ENCODE data around the gene RASD2.

The RASD2 gene

DNA sequence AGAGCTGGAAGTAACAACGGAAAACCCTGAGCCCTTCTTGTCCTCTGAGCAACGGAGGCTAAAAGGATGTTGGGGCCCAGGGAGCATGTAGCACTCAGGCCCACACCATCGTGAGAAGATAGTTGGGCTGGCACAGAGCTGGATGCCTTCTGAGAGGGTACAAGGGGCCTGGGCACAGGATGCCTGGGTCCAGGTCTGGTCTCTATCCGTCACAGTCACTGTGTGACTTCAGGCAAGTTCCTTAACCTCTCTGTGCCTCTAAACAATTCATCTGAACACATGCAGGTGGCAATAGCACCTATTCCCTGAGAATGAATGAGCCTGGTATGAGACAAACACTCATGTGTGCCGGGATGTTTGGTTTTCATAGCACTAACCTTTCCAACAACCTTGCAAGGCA lies 47.3 kb downstream of the RASD2 start:
- DNase-seq: no peak

DNA sequence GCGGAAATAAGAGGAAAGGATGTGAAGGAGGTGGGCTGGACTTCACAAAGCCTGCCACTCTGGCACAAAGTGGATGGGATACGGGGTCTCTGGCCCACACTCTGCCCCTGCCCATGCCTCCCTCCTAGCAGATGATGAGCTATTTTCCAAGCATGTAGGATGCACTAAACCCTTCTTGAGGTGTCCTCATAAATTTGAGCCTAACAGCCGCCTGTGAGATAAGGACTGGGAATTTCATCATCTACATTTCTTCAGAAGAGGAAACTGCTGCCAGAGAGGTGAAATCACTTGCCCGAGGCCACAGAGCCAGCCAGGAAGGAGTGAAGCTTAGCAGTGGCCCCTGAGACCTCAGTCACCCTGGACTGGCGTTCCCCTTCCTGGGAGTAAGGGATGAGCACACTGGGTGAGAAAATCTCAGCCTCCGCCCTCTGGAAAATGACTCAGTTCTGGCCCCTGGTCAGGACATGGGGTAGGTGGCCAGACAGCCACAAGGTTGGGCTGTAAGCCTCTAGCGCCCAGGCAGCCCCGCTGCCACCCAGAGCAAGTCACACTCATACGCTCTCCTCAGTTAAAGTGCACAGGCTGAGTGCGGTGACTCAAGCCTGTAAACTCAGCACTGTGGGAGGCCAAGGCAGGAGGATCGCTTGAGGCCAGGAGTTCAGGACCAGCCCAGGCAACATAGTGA lies 48.6 kb downstream of the RASD2 start:
- DNase-seq: no peak

DNA sequence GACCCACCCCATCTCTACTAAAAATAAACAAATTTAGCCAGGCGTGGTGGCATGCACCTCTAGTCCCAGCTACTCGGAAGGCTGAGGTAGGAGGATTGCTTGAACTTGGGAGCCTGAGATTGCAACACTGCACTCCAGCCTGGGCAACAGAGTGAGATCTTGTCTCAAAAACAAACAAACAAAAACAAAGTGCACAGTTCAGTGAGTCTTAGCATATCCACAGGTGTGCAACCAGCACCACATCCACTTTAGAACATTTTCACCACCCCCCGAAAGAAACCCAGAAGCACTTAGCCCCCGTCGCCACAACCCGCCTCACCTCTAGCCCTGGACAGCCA lies 49.1 kb downstream of the RASD2 start:
- no peak for DNase-seq

DNA sequence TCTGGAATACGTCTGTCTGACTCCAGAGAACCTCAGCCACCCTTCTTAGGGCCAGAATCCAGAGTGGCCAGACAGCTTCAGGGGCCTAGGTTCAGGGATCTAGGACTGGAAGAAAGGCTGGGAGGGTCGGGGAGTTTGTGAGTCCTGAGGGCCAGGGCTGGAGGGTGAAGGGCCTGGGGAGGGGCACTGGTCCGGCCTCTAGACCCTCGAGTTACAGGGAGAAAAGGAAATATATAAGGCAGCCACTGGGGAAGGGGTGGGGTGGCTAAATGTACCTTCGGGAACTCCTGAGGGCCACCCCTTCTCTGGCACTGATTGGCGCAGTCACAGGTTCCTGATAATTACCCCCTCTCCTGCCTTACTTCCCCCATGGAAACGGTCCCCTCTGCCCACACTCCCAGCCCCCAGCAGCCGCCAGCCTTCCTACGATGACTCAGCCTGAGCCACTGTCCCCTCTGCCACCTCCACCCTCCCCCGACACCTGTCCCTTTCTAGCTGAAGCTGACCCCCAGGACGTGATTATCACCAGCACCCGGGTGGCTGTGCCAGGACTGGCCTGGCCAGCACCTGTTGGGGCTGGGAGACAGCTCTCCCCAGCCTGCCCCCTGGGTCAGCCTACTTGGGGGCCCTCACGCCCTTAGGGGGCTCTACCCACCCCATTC lies 50.1 kb downstream of the RASD2 start:
- DNase-seq: no peak

DNA sequence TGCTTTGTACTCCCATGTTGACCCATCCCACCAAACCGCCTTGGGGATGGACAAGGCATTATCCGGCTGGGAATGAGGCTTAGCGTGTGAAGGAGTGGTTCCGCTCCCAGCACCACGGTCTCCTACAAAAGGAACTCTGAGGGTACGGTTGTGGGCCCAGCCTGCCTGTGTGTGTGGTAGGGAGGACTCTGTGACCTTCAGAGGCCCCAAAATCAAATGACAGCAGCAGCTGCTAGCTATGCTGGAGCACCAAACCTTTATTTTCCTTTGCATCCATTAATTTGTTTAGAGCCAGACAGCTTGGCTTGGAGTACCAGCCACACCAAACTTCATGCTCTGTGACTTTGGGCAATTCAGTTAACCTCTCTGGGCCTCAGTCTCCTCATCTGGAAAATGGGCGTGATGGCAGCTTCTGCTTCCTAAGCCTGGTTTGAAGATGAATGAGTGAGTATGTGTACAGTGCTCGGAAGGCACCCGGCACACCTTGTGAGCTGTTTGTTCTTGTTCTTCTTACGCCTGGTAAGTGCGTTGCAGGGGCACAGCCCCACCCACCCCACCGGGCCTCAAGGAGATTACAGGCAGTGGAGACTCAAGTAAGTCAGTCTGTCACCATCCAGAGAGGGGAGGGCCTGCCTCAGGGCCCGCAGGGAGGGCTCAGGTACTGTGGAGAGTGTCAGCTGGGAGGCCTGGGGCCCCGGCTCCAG lies 51.2 kb downstream of the RASD2 start:
- no peak for DNase-seq

DNA sequence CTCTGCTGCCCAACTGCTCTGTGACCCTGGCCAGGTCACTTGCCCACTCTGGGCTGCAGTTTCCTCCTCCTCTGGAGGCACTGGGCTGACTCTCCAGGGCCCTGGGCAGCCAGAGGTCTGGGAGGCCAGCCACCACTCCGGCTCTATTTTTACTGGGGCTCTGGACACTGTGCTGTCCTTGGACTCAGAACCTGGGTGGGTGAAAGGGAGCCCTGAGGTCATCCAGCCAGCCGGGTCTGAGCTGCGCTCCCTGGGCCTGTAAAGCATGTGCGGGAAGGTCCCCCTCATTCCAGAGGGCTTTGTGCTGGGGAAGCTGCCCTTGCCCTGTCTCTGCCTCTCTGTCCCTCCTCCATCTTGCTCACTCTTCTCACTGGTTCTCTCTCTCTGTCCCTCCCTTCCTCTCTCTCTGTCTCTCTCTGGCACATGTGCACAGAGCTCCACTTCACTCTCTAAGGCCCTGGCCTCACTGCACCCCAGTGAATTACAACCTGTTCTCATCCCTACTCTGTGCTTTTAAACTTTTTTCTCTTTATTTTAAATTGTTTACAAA lies 51.9 kb downstream of the RASD2 start:
- DNase-seq: no peak

DNA sequence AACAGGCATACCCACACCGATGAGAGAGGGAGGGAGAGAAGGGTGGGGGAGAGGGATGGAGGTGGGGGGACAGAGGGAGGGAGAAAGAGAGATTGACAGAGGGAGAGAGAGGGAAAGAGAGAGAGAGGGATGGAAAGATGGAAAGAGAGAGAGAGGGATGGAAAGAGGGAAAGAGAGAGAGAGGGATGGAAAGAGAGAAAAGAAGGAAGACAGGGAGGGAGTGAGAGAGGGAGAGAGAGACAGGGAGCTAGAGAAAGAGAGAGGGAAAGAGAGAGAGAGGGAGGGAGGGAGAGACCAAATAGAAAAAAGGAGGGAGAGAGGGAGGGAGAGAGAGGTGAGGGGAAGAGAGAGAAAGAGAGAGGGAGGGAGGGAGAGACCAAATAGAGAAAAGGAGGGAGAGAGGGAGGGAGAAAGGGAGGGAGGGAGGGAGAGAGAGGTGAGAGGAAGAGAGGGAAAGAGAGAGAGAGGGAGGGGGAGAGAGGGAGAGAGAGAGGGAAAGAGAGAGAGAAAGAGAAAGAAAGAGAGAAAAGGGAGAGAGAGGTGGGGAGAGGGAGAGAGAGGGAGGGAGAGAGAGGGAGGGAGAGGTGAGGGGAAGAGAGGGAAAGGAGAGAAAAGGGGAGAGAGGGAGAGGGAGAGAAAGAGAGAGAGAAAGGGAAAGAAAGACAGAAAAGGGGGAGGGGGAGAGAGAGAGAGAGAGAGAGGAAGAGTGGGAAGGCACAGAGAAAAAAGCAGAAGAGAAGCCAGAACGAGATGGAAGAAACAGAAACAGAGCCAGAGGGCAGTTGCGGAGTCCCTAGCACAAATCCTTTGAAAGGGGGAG lies 52.6 kb downstream of the RASD2 start:
- no peak for DNase-seq

DNA sequence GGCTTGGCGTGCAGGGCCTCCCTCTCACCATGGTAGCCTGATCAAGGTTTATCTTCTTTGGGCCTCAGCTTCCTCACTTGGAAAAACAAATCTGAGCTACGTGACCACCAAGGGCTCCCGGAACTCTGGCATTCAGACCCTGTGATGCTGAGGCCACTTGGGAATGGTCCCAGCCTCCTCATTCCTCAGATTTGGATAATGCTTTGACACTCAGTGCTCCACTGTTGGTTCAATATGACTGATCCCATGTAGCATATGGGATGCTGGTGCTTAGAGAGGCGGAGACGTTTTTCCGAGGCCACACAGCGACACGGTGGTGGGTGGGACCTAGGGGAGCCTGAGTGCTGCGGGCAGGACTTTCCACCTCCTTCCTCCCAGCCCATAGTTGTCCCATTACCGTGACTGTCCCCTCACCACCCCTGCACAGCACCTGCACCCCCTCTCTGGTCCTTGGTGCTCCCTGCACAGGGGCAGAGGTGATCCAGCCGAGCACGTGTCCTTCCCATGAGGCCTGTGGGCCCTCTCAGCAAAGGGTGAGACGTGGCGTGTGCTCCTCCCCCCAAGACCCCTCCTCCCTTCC lies 53.4 kb downstream of the RASD2 start:
- DNase-seq: no peak

DNA sequence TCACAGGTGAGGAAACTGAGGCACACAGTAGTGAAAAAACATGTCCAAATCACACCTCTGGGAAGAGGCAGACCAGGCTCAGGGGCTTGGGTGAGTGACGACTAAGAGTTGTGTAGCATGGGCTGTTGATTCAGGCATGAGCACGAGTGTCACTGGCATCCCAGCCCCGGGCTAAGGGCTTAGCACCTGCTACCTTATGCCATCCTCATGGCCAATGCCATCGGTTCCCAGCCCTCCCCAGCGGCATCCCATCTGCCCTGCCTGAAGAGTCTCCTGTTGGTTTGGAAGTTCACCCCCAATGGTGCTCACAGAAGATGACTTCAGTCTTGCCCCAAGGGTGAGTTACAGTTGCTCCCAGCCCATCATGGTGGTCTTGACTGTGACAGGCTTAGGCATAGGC lies 54.1 kb downstream of the RASD2 start:
- no peak for DNase-seq

DNA sequence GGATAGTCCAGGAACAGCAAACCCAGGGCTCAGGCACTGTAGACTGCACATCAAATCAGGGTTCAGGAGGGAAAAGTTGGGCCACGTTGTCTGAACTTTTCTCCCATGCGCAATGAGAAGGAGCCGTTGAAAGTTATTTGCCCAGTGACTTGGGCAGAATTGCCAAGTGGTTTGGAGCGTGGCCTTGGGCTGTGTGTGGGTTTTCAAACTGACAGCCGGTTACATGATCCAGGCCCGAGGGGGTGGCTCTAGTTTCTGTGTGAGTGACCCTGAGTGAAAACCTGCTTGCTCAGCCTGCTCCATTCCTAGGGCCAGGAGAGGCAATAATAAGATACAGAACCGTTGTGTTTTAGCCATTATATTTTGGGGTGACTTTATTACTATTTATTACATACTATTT lies 56.2 kb downstream of the RASD2 start:
- no peak for DNase-seq

DNA sequence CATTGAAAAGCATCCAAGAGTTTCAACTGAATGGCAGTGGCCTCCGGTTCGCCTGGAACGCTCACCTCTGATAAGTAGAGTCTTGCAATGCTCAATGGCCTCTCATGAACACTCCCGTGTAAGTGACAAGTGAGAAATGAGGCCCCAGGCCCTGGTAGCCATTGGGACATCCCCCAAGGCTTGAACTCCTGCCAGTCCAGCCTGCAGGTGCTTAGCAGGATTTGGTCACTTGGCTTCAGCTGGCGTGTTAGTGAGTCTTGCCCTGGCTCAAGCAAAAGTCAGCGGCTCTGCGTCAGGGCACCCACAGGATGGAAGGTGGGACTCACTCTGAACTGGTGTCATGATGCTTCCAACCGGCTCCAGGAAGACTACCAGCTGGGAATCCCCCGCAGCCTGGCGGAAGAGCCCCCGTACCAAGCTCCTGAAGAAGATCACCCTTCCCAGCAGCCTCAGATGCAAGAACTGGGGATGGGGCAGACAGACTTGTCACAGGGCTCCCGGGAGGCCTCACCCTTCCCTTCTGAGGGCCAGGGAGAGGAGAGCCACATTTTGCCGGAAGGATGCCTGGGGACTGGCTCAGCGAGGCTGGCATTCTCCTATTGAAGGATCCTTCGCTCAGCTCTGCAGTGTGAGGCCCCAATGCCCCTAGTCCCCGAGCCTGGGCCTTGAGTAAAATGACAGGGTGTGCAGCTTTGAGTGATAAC lies 57.2 kb downstream of the RASD2 start:
- no peak for DNase-seq

DNA sequence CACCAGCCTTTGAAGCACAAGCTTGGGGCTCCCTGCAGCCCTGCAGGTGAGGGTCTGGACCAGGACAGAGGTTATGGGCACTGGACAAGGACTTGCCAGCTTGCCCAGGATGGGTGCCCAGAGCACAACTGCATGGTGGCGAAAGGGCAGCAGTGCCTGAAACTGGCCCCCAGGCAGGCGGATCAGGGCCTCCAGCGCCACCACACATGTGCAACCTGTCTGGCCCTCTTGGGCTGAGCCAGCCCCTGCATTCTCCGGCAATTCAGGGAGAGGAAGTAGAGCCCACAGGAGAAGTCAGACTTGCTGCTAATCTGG lies 57.7 kb downstream of the RASD2 start:
- no peak for DNase-seq

DNA sequence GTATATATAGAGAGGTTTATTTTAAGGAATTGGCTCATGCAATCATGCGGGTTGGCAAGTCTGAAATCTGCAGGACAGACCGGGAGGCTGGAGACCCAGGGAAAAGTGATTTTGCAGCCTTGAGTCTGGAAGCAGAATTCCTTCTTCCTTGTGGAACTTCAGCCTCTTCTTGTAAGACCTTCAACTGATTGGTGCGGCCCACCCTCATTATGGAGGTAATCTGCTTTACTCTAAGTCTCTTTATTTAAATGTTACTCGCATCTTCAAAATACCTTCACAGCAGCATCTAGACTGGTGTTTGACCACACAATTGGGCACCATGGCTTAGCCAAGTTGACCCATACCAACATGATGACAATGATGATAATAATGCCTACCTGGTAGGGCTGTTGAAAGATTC lies 58.7 kb downstream of the RASD2 start:
- DNase-seq: no peak

DNA sequence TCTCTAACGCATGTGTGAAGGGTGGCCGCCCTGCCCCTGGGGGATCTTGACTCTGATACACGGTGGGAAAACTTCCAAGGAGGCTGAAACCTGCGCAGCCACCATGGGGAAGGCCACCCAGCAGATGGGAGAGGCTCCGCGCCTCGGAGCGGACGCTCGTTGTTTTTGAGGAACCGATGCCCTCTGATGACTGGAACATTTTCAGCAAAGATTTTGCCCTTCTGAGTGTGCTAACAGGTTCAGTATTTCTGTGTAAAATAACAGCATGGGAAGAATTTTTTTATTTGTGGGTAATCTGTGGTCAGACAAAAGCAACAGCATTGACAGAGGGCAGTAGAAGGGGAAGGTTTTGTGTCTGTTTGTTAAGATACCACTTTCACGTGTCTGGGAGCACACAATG lies 59.8 kb downstream of the RASD2 start:
- no peak for DNase-seq

DNA sequence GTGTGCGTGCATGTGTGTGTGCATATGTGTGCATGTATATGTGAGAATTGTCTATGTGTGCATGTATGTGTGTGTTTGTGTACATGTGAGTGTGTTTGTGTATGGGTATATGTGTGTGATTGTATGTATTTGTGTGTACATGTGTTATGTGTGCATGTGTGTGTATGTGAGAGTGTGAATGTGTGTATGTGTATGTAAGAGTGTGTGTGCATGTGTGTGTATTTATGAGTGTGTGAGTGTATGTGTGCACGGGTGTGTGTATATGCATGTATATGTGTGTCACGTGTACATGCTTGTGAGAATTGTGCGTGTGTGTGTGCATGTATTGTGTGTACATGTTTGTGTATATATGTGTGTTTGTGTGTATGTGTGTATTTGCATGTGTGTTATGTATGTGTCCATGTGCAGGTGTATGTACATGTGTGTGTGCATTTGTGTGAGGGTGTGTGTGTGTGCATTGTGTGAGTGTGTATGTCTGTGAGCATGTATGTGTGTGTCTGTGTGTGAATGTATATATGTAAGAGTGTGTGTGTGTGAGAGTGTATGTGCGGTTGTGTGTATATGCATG lies 60.5 kb downstream of the RASD2 start:
- no peak for DNase-seq

DNA sequence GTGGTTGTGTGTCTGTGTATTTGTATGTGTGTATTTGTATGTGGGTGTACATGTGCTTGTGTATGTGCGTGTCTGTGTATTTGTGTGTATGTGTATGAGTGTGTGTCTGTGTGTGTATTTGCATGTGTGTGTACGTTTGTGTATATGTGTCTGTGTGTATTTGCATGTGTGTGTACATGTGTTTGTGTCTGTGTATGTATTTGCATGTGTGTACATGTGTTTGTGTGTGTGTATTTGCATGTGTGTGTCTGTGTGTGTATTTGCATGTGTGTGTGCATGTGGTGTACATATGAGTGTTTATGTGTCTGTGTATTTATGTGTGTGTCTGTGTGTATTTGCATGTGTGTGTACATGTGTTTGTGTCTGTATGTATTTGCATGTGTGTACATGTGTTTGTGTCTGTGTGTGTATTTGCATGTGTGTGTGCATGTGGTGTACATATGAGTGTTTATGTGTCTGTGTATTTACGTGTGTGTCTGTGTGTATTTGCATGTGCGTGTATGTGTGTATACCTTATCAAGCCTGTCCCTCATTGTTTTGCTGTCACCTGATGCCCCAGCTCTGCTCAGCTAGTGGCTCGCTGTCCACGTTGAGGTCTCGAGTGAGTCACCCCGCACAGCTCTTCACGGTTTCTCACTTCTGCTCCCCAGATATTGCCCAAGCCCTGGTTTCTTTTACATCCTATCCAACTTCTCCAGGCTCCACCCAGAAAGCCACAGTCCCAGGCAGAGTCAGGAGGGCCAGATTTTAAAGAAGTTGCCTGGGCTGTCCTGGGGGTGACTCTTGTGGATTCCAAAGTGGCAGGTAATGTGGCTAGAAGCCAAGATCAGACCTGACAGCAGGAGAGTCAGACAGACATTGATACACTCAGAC lies 61.3 kb downstream of the RASD2 start:
- no peak for DNase-seq
